Measurements from ENCODE around the gene TM7SF2. TPM values are rescaled to one million over a fixed set of nuclear protein-coding genes. Genes with fewer than 3 reads are reported as not detected.

Gene TM7SF2
- total and polyA plus RNA-seq, 2 of the 13 experiments (the other 11 are each of a cell fraction or from before 2014, with no cell fraction given) = 56.0 to 66.9 TPM

DNA sequence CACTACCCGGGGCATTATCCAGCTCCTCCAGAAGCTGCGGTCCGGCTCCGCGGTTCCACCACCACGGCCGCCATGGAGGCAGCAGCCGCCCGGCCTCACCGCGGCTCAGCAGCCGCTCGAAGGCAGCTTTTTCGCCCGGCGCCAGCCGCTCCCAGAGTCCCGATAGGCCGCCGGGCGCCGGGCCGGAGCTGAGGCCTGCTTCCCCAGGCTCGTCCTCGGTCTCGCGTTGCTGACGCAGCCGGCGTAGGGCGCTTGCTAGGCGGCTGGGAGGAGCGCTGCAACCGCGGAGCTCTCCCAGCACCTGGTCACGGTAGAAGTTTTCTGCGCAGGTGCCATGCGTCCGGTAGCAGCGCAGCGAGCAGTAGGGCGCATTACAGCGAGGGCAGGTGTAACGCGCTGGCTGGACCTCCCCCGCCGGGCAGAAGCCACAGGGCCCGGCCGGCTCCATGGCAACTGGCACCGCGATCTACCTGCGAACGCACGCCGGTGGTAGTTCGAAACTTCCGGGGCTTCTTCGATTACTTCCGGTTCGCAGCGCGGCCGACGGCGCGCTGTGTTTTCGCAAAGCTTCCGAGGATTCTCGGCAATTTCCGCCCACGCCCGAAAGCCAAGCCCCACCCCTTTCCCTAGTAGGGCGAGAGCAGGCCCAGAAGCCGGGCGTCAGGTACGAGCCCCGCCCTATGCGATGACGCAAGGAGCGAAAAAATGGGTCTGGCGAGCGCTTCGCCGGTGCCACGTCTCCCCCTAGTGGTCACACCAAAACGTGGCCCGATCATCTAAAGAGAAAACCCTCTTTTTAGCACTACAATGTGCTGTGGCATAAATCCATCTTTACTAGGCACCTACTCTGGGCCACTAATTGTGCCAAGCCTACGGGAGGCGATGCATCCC, 5.8 kb downstream of the TM7SF2 start, which contains the start of gene ZNHIT2 (continued):
- TF ChIP-seq TGIF2 (CRISPR knock-in tag; IDR thresholded peaks at IDR 0.05) (peak; percentile 11), PCBP1 (IDR thresholded peaks at IDR 0.05; ENCODE audit: borderline replicate concordance, low read depth, low read length) (peak; percentile 90; the same call in 1 of the 2 replicates), ZNF329 (CRISPR knock-in tag; IDR thresholded peaks at IDR 0.05; ENCODE audit: low read depth) (no peak), THYN1 (CRISPR knock-in tag; IDR thresholded peaks at IDR 0.05; ENCODE audit: borderline replicate concordance, low read depth) (no peak), TOE1 (CRISPR knock-in tag; IDR thresholded peaks at IDR 0.05) (no peak), KDM3A (CRISPR knock-in tag; IDR thresholded peaks at IDR 0.05; ENCODE audit: low read depth) (peak; percentile 79), TBX3 (IDR thresholded peaks at IDR 0.05; ENCODE audit: borderline replicate concordance) (peak; percentile 44; the same call in 1 of the 2 replicates), RFXANK (CRISPR knock-in tag; IDR thresholded peaks at IDR 0.05) (peak; percentile 57; the same call in 1 of the 2 replicates), ERF (CRISPR knock-in tag; IDR thresholded peaks at IDR 0.05) (peak; percentile 77; the same call in 1 of the 2 replicates), ZNF7 (CRISPR knock-in tag; IDR thresholded peaks at IDR 0.05) (no peak), MED1 (CRISPR knock-in tag; IDR thresholded peaks at IDR 0.05) (no peak)
- TF ChIP-seq, protein P1, sequence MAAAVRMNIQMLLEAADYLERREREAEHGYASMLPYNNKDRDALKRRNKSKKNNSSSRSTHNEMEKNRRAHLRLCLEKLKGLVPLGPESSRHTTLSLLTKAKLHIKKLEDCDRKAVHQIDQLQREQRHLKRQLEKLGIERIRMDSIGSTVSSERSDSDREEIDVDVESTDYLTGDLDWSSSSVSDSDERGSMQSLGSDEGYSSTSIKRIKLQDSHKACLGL (CRISPR knock-in tag; IDR thresholded peaks at IDR 0.05) = 0 out of 2 replicates have a peak, but pooled peaks have one; percentile 71
- TF ChIP-seq, protein P2, sequence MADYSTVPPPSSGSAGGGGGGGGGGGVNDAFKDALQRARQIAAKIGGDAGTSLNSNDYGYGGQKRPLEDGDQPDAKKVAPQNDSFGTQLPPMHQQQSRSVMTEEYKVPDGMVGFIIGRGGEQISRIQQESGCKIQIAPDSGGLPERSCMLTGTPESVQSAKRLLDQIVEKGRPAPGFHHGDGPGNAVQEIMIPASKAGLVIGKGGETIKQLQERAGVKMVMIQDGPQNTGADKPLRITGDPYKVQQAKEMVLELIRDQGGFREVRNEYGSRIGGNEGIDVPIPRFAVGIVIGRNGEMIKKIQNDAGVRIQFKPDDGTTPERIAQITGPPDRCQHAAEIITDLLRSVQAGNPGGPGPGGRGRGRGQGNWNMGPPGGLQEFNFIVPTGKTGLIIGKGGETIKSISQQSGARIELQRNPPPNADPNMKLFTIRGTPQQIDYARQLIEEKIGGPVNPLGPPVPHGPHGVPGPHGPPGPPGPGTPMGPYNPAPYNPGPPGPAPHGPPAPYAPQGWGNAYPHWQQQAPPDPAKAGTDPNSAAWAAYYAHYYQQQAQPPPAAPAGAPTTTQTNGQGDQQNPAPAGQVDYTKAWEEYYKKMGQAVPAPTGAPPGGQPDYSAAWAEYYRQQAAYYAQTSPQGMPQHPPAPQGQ (CRISPR knock-in tag; IDR thresholded peaks at IDR 0.05; ENCODE audit: borderline replicate concordance) = no peak
- TF ChIP-seq, protein P3, sequence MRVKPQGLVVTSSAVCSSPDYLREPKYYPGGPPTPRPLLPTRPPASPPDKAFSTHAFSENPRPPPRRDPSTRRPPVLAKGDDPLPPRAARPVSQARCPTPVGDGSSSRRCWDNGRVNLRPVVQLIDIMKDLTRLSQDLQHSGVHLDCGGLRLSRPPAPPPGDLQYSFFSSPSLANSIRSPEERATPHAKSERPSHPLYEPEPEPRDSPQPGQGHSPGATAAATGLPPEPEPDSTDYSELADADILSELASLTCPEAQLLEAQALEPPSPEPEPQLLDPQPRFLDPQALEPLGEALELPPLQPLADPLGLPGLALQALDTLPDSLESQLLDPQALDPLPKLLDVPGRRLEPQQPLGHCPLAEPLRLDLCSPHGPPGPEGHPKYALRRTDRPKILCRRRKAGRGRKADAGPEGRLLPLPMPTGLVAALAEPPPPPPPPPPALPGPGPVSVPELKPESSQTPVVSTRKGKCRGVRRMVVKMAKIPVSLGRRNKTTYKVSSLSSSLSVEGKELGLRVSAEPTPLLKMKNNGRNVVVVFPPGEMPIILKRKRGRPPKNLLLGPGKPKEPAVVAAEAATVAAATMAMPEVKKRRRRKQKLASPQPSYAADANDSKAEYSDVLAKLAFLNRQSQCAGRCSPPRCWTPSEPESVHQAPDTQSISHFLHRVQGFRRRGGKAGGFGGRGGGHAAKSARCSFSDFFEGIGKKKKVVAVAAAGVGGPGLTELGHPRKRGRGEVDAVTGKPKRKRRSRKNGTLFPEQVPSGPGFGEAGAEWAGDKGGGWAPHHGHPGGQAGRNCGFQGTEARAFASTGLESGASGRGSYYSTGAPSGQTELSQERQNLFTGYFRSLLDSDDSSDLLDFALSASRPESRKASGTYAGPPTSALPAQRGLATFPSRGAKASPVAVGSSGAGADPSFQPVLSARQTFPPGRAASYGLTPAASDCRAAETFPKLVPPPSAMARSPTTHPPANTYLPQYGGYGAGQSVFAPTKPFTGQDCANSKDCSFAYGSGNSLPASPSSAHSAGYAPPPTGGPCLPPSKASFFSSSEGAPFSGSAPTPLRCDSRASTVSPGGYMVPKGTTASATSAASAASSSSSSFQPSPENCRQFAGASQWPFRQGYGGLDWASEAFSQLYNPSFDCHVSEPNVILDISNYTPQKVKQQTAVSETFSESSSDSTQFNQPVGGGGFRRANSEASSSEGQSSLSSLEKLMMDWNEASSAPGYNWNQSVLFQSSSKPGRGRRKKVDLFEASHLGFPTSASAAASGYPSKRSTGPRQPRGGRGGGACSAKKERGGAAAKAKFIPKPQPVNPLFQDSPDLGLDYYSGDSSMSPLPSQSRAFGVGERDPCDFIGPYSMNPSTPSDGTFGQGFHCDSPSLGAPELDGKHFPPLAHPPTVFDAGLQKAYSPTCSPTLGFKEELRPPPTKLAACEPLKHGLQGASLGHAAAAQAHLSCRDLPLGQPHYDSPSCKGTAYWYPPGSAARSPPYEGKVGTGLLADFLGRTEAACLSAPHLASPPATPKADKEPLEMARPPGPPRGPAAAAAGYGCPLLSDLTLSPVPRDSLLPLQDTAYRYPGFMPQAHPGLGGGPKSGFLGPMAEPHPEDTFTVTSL (CRISPR knock-in tag; IDR thresholded peaks at IDR 0.05; ENCODE audit: borderline replicate concordance) = no peak
- TF ChIP-seq, protein P4, sequence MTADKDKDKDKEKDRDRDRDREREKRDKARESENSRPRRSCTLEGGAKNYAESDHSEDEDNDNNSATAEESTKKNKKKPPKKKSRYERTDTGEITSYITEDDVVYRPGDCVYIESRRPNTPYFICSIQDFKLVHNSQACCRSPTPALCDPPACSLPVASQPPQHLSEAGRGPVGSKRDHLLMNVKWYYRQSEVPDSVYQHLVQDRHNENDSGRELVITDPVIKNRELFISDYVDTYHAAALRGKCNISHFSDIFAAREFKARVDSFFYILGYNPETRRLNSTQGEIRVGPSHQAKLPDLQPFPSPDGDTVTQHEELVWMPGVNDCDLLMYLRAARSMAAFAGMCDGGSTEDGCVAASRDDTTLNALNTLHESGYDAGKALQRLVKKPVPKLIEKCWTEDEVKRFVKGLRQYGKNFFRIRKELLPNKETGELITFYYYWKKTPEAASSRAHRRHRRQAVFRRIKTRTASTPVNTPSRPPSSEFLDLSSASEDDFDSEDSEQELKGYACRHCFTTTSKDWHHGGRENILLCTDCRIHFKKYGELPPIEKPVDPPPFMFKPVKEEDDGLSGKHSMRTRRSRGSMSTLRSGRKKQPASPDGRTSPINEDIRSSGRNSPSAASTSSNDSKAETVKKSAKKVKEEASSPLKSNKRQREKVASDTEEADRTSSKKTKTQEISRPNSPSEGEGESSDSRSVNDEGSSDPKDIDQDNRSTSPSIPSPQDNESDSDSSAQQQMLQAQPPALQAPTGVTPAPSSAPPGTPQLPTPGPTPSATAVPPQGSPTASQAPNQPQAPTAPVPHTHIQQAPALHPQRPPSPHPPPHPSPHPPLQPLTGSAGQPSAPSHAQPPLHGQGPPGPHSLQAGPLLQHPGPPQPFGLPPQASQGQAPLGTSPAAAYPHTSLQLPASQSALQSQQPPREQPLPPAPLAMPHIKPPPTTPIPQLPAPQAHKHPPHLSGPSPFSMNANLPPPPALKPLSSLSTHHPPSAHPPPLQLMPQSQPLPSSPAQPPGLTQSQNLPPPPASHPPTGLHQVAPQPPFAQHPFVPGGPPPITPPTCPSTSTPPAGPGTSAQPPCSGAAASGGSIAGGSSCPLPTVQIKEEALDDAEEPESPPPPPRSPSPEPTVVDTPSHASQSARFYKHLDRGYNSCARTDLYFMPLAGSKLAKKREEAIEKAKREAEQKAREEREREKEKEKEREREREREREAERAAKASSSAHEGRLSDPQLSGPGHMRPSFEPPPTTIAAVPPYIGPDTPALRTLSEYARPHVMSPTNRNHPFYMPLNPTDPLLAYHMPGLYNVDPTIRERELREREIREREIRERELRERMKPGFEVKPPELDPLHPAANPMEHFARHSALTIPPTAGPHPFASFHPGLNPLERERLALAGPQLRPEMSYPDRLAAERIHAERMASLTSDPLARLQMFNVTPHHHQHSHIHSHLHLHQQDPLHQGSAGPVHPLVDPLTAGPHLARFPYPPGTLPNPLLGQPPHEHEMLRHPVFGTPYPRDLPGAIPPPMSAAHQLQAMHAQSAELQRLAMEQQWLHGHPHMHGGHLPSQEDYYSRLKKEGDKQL (CRISPR knock-in tag; IDR thresholded peaks at IDR 0.05; ENCODE audit: low read depth) = no peak

Data from HepG2 (cell line).